ENCODE data around the gene SEPTIN5.
A peak's percentile ranks its signal among the peaks of the same experiment; 100 is the strongest.
"Not testable (repeated sequence)": the region's sequence is repeated elsewhere in the genome, so short reads cannot be mapped to it uniquely, and the experiment has no call there.

The SEPTIN5 gene

DNA sequence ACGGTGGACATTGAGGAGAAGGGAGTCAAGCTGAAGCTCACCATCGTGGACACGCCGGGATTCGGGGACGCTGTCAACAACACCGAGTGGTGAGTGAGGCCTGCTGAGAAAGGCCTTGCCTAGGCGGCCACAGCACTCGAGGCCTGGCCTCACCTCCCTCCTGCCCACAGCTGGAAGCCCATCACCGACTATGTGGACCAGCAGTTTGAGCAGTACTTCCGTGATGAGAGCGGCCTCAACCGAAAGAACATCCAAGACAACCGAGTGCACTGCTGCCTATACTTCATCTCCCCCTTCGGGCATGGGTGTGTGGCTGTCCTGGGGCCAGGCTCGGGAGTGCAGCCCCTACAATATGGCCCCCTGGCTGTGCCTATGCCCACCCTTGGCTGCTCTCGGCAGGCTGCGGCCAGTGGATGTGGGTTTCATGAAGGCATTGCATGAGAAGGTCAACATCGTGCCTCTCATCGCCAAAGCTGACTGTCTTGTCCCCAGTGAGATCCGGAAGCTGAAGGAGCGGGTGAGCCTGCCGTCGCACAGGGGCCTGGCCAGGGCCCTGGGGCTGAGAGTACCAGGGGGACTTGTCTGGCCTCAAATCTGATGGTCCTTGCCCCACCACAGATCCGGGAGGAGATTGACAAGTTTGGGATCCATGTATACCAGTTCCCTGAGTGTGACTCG is 6.0 kb downstream of the SEPTIN5 start:
- no peak for DNase-seq (ENCODE audit: low read depth in 3 of 3)

DNA sequence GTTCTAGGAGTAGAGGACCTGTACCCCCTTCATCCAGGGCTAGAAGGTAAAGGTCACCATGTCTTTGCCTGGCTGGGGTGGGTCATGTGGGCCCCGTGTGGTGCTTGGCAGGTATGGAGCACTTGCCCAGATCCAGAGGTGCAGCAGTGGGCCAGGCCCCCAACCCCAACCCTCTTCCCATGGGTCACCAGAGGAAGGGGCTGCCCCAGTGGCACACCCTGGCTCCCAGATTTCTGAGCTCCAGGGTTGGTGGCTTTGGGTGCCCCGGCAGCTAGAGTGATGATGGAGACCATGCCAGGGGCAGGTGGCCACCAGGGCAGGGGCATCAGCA is 6.7 kb downstream of the SEPTIN5 start:
- no peak for DNase-seq (ENCODE audit: low read depth in 3 of 3)

GRCh38 chr22:19721330-19722177 is 7.3 kb downstream of the SEPTIN5 start:
- DNase-seq (ENCODE audit: low read depth in 3 of 3), result no peak

GRCh38 chr22:19722178-19722981 is 8.1 kb downstream of the SEPTIN5 start:
- DNase-seq (ENCODE audit: low read depth in 3 of 3), result no peak

GRCh38 chr22:19722982-19723231 is 8.6 kb downstream of the SEPTIN5 start:
- DNase-seq (ENCODE audit: low read depth in 3 of 3), result no peak

DNA sequence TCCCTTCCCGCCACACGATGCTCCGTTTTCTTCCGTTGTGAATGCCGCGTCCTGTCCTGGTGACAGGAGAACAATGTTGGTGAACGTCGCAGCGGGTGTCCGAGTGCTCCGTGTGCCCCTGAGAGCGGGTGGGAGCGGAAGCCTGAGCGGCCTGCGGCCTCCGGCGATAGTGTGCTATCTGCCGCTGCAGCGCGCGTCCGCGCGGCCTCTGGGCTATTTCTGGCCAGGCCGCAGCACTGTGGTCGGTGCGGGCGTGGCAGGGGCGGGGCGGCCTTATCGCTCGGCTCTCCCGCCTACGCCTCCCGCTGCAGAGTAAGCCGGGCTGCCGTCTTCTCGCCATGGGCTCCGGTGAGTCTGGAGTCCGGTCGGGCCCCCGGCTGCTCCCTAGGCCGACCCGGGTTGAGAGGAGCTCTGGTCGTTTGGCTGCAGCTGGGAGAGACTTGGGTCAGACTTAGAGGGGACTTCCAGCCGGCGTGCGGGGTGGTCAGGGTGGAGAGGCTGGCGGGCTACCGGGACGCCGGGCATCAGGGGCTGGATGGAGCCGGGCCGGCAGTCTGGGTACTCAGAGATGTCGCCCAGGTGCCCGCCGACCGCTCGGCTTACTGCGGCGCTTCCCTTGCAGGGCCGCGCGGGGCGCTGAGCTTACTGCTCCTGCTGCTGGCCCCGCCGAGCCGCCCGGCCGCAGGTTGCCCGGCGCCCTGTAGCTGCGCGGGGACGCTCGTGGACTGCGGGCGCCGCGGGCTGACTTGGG is 9.1 kb downstream of the SEPTIN5 start, which contains the start of gene GP1BB:
Gene GP1BB, plus strand, starts transcription at position 308 of the 751 bp plus-strand sequence. Its CDS starts 31 bp downstream, at position 339.
- no peak for DNase-seq (ENCODE audit: low read depth in 3 of 3)

- no peak for DNase-seq (ENCODE audit: low read depth in 3 of 3)
Observed at GRCh38 chr22:19723983-19724827, 9.9 kb downstream of the SEPTIN5 start.

- DNase-seq (ENCODE audit: low read depth in 3 of 3), result no peak
Observed at GRCh38 chr22:19724927-19725661, 10.8 kb downstream of the SEPTIN5 start.

GRCh38 chr22:19726064-19726788 is 11.9 kb downstream of the SEPTIN5 start:
- DNase-seq (ENCODE audit: low read depth in 3 of 3), result not testable (repeated sequence)

- no peak for DNase-seq (ENCODE audit: low read depth in 3 of 3)
Observed at GRCh38 chr22:19727310-19728150, 13.2 kb downstream of the SEPTIN5 start.

DNA sequence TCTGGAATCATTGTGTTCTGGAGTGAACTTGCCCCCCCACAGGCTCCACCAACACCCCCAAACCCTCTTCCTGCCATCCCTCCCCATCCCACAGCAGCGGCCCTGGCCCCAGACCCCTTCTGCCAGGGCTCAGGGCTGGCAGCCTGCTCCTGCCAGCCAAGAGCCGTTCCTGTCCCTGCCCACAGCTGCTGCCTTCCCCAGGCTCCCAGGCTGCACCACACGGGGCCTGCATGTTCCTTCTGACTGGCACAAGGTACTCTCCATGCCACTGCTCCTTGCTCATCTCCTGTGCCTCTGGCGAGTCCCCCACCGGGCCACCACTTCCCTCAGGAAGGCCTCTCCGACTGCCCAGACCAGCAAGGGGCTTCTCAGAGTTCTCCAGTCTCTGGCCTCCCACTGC is 14.0 kb downstream of the SEPTIN5 start:
- no peak for DNase-seq (ENCODE audit: low read depth in 3 of 3)

GRCh38 chr22:19728836-19729235 is 14.5 kb downstream of the SEPTIN5 start:
- no peak for DNase-seq (ENCODE audit: low read depth in 3 of 3)

DNA sequence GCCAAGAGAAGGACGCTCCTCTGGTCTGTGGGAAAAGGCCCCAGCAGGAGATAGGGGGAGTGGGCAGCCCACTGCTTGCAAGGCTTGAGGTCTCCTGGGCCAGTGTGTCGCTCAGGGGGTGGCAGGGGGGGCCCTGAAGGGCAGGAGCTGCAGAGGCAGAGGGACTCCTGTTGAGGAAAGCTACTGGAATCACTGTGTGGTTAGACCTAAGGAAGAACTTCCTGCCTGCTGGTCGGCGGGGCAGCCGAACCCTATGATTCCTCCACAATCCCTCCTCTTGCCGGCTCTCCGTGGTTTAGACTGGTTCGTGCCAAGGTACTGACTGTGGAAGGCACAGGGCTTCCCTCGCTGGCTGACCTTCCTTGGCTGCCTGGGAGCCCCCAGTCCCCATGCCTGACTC is 15.2 kb downstream of the SEPTIN5 start:
- DNase-seq (ENCODE audit: low read depth in 3 of 3), result no peak

GRCh38 chr22:19730198-19730597 is 15.9 kb downstream of the SEPTIN5 start:
- DNase-seq (ENCODE audit: low read depth in 3 of 3), result no peak

- peak; percentile 75 to 85 (median 76) for DNase-seq (ENCODE audit: low read depth in 3 of 3)
Observed at GRCh38 chr22:19730655-19731360, 16.5 kb downstream of the SEPTIN5 start.

DNA sequence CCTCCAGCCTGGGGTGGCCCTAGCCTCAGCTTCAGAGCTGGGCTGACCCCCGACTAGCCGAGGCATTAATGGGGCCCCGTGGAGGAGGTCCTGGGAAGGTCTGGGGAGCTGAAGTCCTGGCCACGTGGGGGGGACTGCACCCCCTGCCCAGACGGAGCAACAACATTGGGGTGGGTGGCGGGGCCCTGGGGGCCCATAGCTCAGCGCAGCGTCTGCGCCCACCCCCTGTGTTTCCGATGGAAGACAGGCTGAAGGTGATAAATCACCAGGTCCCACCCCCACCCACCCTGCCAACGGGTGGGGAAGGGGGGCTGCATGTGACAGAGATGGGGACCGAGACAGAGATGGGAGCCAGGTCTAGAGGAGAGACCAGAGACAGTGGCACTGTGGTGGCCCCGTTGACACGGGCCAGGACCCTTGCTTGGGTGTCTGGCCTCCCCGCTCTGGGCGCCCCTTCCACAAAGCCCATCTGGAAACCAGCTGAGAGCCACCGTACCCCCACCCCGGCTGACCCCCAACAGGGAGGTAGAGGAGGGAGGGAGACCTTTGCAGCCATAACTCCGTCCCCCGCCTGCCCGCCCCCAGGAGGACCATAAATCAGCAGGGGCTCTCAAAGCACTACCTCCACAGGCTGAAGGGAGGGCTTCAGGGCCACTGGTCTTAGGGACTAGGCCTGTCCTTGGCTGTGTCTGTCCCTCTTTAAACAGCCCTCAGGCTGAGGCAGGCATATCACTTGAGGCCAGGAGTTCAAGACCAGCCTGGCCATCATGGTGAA is 17.2 kb downstream of the SEPTIN5 start:
- no peak for DNase-seq (ENCODE audit: low read depth in 3 of 3)

- DNase-seq (ENCODE audit: low read depth in 3 of 3), result no peak
Observed at GRCh38 chr22:19732403-19733113, 18.3 kb downstream of the SEPTIN5 start.

Measured in stimulated activated CD4-positive, alpha-beta T cell treated with anti-CD3 and anti-CD28 coated beads, TNF-alpha, amount 100 ng/mL, for 4 hours (primary cell).